Rectal smooth muscle tissue (tissue), 1 donor: ENCODE results near the gene UBC.
A peak's percentile ranks its signal among the peaks of the same experiment; 100 is the strongest.
"Not testable (repeated sequence)": the region's sequence is repeated elsewhere in the genome, so short reads cannot be mapped to it uniquely, and the experiment has no call there.

Experiments
- H3K27ac ChIP-seq: one replicate; pipeline ENCODE4 v1.7.0; 2013; ENCODE audit warnings: low read depth, low read length, inconsistent platforms
- H3K27me3 ChIP-seq: one replicate; pipeline ENCODE4 v1.7.0; 2013; ENCODE audit warnings: low read length; ENCODE audit not compliant: control insufficient read depth, insufficient read depth
- H3K36me3 ChIP-seq: one replicate; pipeline ENCODE4 v1.7.0; 2013; ENCODE audit warnings: low read length; ENCODE audit not compliant: control insufficient read depth, insufficient read depth
- H3K4me1 ChIP-seq: one replicate; pipeline ENCODE4 v1.7.0; 2013; ENCODE audit warnings: low read length; ENCODE audit not compliant: control insufficient read depth, insufficient read depth
- H3K4me3 ChIP-seq: one replicate; pipeline ENCODE4 v1.7.0; 2013; ENCODE audit warnings: low read length
- H3K9ac ChIP-seq: one replicate; pipeline ENCODE4 v1.7.0; 2013; ENCODE audit warnings: low read length

Gene UBC

DNA sequence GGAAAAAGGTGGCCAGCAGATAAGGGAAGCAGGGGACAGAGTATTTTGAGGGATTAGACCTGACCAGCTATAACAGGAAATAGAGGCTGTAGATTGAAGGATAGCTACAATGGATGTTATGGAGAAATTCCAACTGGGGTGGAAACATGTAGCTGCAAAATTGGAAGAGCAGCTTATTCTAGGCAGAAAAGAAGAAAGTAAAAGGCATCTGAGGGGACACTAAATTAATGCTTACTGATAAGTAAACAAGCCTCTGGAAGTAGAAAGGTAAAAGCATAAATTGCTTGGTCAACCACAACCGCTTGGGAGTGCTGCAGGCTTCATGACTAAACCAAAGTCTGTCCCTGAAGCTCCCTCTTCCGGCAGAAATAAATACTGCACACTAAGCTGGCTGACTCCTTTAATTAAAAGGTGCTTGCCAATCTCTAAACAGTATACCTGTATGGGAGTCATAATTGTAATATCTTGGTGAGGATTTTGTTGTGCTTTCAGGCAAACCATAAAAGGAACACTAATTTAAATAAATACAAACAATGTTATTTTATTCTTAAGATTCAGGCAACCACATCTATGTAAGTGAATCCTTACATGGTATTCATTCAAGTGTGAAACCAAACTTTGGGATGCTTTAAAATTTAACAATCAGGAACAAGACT, 7.7 kb downstream of the UBC start:
- peak overlapping the region; percentile 26 for H3K27ac ChIP-seq
- peaks cover 15% of the 10 kb centered on the region for H3K4me1 ChIP-seq
- no peak overlapping the region for H3K9ac ChIP-seq

DNA sequence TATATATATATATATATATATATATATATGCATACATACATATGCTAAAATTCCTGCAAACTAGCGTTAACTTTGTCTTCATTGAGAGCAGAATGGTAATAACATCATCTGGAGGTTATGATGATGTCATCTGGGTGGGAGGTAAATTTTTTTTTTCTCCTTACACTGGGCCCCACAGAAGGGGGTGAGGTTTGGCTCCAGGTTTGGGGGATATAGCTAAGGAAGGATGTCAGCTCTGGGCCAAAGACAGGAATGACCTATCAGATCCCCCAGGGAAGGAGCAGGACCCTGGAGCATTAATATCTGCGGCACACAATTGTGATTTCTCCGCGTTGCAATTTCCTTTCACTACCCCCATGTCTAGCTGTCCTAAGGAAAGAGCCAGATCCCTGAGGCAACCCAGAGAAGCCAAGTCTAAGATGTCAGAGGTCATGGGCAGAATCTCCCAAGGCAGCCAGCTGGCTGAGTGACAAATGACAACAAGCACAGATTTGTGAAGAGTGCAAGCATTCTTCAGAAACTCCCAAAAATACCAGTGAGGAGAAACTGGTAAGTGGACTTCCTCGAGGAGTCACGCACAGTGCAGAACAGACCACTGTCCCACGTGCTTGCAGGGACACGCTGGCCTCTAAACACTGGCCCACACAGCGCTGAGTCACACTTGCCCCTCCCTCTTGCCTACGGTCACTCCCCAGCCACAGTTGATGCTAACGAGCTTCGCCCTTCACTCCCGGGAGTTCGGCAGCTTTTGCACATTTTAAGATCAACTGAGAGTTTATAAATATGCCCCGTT, 9.9 kb downstream of the UBC start:
- H3K27ac ChIP-seq = peak overlapping the region; percentile 6
- no peaks in the 10 kb centered on the region for H3K36me3 ChIP-seq
- no peak overlapping the region for H3K9ac ChIP-seq
- no peaks in the 10 kb centered on the region for H3K27me3 ChIP-seq
- H3K4me1 ChIP-seq = no peaks in the 10 kb centered on the region
- no peak overlapping the region for H3K4me3 ChIP-seq

More for the DNA sequence above, 7.7 kb downstream of the UBC start:
- no peak overlapping the region for H3K4me3 ChIP-seq
- H3K36me3 ChIP-seq = peaks cover 12% of the 10 kb centered on the region
- no peaks in the 10 kb centered on the region for H3K27me3 ChIP-seq

DNA sequence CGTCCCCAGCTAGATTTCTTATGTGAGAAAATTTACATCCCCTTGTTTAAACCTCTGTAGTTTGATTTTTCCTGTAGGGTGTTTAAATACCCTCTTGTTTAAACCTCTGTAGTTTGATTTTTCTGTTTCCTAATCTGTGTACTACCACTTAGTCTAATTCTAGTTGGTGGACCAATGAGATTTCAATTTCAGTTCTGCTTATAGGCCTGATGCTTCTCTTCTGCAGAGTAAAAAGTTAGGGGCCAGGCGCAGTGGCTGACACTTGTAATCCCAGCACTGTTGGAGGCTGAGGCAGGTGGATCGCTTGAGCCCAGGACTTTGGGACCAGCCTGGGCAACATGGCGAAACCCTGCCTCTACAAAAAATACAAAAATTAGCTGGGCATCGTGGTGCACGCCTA, 11.5 kb downstream of the UBC start:
- Histone ChIP-seq H3K36me3 (no peaks in the 10 kb centered on the region), H3K4me1 (no peaks in the 10 kb centered on the region), H3K27ac (no peak overlapping the region), H3K4me3 (no peak overlapping the region), H3K9ac (no peak overlapping the region), H3K27me3 (no peaks in the 10 kb centered on the region)

- Histone ChIP-seq H3K27ac (no peak overlapping the region), H3K4me1 (no peaks in the 10 kb centered on the region), H3K4me3 (no peak overlapping the region), H3K9ac (no peak overlapping the region), H3K36me3 (no peaks in the 10 kb centered on the region), H3K27me3 (no peaks in the 10 kb centered on the region)
Observed at GRCh38 chr12:124901003-124901402, 13.4 kb downstream of the UBC start.

GRCh38 chr12:124900345-124900795, 14.1 kb downstream of the UBC start:
- H3K4me3 ChIP-seq, H3K27me3 ChIP-seq, H3K9ac ChIP-seq, H3K4me1 ChIP-seq, H3K36me3 ChIP-seq, H3K27ac ChIP-seq: not testable (repeated sequence)

- Histone ChIP-seq H3K4me1 (no peaks in the 10 kb centered on the region), H3K9ac (no peak overlapping the region)
Observed at GRCh38 chr12:124898923-124899294, 15.5 kb downstream of the UBC start.

GRCh38 chr12:124898200-124898922, 16.1 kb downstream of the UBC start:
- H3K27me3 ChIP-seq = no peaks in the 10 kb centered on the region
- H3K36me3 ChIP-seq = no peaks in the 10 kb centered on the region
- H3K4me3 ChIP-seq = no peak overlapping the region
- no peaks in the 10 kb centered on the region for H3K4me1 ChIP-seq
- no peak overlapping the region for H3K9ac ChIP-seq
- no peak overlapping the region for H3K27ac ChIP-seq

More at GRCh38 chr12:124898923-124899294, 15.5 kb downstream of the UBC start:
- no peak overlapping the region for H3K27ac ChIP-seq
- no peaks in the 10 kb centered on the region for H3K27me3 ChIP-seq
- H3K4me3 ChIP-seq = no peak overlapping the region
- no peaks in the 10 kb centered on the region for H3K36me3 ChIP-seq

DNA sequence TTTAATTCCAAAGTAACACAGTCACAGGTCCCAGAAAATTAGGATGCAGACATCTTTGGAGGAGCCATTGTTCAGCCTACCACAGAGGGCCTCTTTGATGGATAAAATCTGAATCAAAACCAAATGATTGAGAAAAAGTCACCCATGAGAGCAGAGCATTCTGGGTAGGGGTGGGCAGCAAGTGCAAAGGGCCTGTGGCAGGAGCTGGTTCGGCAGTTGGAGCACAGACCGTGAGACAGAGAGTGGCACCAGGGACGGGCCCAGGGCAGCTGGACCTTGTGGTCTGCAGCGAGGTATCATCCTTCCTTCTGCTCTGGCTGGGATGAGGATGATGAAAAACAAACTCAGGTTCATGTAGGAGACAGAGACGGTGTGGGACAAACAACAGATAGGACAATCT, 18.0 kb downstream of the UBC start:
- Histone ChIP-seq H3K36me3 (no peaks in the 10 kb centered on the region), H3K9ac (no peak overlapping the region), H3K27ac (no peak overlapping the region), H3K4me1 (no peaks in the 10 kb centered on the region), H3K27me3 (no peaks in the 10 kb centered on the region), H3K4me3 (no peak overlapping the region)

DNA sequence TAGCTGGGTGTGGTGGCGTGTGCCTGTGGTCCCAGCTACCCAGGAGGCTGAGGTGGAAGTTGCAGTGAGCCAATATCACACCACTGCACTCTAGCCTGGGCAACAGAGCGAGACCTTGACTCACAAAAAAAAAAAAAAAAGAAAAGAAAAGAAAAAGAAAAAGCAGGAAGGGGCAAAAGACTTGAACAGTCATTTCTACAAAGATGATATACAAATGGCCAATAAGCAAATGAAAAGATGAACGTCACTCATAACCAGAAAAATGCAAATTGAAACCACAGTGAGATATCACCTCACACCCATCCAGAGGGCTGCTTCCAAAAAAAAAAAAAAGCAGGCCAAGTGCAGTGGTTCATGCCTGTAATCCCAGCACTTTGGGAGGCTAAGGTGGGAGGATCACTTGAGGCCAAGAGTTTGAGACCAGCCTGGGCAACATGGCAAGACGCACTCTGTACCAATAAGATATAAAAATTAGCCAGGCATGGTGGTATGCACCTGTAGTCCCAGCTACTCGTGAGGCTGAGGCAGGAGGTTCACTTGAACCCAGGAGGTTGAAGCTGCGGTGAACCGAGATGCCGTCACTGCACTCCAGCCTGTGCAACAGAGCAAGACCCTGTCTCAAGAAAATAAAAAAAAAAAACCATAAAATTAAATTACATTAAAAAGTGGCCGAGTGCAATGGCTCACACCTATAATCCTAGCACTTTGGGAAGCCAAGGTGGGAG, 20.5 kb downstream of the UBC start:
- Histone ChIP-seq H3K4me3 (no peak overlapping the region), H3K27me3 (no peaks in the 10 kb centered on the region), H3K36me3 (no peaks in the 10 kb centered on the region), H3K27ac (no peak overlapping the region), H3K4me1 (no peaks in the 10 kb centered on the region), H3K9ac (no peak overlapping the region)

DNA sequence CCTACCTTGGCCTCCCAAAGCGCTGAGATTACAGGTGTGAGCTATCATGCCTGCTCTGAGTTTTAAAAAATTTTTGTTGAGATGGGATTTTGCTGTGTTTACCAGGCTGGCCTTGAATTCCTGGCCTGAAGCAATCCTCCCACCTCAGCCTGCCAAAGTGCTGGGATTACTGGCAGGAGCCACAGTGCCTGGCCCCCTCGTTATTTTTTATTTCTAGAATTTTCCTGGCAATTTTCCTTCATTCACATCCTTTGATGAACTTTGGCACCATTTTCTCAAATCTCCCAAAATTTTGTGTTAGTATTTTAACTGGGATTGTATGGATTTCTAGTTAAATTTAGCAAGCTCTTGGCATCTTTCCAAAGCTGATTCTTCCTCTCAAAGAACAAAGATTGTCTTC, 26.2 kb downstream of the UBC start:
- Histone ChIP-seq H3K4me1 (no peaks in the 10 kb centered on the region), H3K27ac (no peak overlapping the region), H3K27me3 (no peaks in the 10 kb centered on the region), H3K36me3 (no peaks in the 10 kb centered on the region), H3K4me3 (no peak overlapping the region), H3K9ac (no peak overlapping the region)

- H3K27ac ChIP-seq, H3K4me3 ChIP-seq, H3K9ac ChIP-seq, H3K27me3 ChIP-seq, H3K36me3 ChIP-seq, H3K4me1 ChIP-seq: not testable (repeated sequence)
Observed at GRCh38 chr12:124887766-124888165, 26.7 kb downstream of the UBC start.
